Mammary epithelial cell (primary cell): ENCODE results near the gene PEDS1.

Source experiments
- EZH2 ChIP-seq: IDR thresholded peaks from 2 replicates; pipeline ENCODE4 v1.6.1; 2012; ENCODE audit warnings: low read length, inconsistent platforms, borderline replicate concordance
- TF ChIP-seq, protein P1 (sequence below), 2 donors: IDR thresholded peaks in 1 of 2; conservative IDR thresholded peaks in 1 of 2; 2 replicates each; pipeline ENCODE4 v1.5.1; 2011 to 2012; ENCODE audit warnings: inconsistent platforms in 2 of 2, low read length in 2 of 2, mild to moderate bottlenecking in 2 of 2, control low read depth in 1 of 2, low read depth in 1 of 2; ENCODE audit not compliant: insufficient read depth in 1 of 2; ENCODE audit errors: extremely low read depth in 1 of 2

DNA sequence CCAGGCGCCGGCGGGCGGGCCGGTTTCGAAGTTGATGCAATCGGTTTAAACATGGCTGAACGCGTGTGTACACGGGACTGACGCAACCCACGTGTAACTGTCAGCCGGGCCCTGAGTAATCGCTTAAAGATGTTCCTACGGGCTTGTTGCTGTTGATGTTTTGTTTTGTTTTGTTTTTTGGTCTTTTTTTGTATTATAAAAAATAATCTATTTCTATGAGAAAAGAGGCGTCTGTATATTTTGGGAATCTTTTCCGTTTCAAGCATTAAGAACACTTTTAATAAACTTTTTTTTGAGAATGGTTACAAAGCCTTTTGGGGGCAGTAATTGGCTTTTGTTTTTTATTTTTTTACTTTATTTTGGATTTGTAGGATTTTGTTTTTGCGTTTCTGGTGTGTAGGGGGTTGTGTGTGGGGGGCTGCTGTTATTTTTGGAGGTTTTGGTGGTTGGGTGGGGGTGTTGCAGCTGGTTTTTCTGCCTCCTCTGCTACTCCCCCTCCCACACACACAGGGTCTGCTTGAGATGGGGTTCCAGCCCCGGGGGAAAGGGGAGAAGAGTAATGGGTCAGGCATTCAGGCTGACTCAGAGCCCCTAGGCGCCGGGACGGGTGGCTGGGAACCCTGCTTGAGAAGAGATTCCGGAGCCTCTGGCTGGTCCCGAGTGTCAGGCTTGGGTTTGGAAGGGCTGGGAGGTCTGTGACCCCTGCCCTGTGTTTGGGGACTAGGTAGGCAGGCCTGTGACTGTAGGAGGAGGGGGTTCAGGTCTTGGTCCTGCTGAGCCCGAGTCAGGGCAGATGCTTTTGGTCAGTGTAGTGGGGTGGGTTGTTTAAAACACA, 39.1 kb upstream of the PEDS1 start:
- TF ChIP-seq, protein P1, sequence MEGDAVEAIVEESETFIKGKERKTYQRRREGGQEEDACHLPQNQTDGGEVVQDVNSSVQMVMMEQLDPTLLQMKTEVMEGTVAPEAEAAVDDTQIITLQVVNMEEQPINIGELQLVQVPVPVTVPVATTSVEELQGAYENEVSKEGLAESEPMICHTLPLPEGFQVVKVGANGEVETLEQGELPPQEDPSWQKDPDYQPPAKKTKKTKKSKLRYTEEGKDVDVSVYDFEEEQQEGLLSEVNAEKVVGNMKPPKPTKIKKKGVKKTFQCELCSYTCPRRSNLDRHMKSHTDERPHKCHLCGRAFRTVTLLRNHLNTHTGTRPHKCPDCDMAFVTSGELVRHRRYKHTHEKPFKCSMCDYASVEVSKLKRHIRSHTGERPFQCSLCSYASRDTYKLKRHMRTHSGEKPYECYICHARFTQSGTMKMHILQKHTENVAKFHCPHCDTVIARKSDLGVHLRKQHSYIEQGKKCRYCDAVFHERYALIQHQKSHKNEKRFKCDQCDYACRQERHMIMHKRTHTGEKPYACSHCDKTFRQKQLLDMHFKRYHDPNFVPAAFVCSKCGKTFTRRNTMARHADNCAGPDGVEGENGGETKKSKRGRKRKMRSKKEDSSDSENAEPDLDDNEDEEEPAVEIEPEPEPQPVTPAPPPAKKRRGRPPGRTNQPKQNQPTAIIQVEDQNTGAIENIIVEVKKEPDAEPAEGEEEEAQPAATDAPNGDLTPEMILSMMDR (conservative IDR thresholded peaks at IDR 0.05 in 1 of 2, IDR thresholded peaks at IDR 0.05 in 1 of 2; ENCODE audit: extremely low read depth in 1 of 2, insufficient read depth in 1 of 2, low read depth in 1 of 2, low read length in 2 of 2), result no peak
- no peak for TF ChIP-seq EZH2
